Measurements from ENCODE around the gene IFNL1. TPM values are rescaled to one million over a fixed set of nuclear protein-coding genes. Genes with fewer than 3 reads are reported as not detected.
A peak's percentile ranks its signal among the peaks of the same experiment; 100 is the strongest.
"Not testable (repeated sequence)": the region's sequence is repeated elsewhere in the genome, so short reads cannot be mapped to it uniquely, and the experiment has no call there.

The IFNL1 gene
- total RNA-seq, 1 donor from 2014 or later = not detected

DNA sequence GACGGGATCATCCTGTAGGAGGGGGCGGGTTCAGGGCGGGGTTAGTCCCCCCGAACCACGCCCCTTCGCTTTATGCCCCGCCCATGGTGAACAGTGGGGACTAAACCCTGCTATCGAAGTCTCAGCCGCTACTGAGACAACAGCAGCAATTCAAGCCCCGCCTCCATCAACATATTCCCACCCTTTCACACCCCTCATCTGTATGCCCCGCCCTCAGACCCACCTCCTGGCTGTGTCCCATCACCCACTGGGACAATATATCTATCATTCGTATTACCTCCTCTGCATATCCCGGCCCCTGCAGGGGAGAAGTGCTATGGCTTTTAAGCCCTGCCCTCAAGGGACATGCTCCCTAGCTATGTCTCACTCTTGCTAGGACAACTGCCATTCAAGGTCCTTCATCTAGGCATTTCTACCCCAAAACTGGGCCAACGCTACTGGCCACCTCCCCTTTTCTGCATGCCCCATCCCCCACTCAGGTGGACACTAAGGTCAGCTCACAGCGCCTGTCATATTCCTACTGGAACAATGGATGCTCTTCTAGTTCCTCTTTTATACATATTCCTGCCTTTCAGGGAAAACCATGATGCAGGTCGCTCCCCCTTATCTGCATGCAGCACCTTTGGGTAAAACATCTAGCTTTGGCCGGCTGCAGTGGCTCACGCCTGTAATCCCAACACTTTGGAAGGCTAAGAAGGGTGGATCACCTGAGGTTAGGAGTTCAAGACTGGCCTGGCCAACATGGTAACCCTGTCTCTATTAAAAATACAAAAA, 12.5 kb downstream of the IFNL1 start:
- no peak for DNase-seq (ENCODE audit: low read depth)

DNA sequence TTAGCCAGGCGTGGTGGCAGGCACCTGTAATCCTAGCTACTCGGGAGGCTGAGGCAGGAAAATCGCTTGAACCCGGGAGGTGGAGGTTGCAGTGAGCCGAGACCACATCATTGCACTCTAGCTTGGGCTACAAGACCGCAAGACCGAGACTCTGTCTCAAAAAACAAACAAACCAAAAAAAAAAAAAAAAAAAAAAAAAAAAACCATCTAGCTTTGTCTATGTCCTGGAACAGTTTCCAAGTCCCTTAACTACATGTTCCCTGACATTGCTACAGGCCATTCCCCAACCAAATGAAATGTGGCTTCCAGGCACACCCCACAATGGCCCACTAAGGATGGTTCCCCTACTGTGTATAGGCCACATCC, 13.1 kb downstream of the IFNL1 start:
- not testable (repeated sequence) for DNase-seq (ENCODE audit: low read depth)

DNA sequence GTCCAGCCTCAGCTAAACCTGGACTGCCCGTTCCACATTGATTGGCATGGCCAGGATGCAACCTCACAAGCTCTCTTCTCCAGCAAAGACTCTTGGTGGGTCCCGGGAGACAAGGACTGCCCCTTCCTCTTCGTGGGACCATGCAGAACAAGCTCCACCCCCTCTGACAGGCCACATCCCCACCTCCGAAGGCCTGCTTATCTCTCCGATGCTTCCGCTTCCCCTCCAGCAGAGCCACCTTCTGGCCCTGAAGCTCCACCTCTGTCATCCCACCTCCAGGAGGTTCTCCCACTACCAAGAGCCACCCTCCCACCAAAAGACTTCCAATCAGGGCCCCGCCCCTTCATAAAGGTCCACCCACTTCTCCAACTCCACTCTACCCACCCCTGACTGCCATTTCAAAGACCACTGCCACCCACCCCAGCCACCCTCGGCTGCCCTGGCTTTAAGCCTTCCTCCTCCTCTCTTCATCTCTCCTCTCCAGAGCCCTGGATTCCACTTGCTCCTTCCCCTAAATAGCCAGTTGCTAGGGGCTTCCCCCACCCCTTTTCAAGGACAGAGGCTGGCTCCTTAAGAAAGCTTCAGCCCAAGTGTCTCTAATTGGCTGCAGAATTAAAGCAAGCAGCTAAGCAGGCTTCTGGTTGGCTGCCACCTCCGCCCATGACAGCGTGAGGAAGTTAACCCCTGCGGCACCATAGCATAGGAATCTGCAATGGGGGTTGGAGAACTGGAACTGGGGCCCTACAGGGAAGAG, 14.5 kb downstream of the IFNL1 start:
- DNase-seq (ENCODE audit: low read depth) = no peak

DNA sequence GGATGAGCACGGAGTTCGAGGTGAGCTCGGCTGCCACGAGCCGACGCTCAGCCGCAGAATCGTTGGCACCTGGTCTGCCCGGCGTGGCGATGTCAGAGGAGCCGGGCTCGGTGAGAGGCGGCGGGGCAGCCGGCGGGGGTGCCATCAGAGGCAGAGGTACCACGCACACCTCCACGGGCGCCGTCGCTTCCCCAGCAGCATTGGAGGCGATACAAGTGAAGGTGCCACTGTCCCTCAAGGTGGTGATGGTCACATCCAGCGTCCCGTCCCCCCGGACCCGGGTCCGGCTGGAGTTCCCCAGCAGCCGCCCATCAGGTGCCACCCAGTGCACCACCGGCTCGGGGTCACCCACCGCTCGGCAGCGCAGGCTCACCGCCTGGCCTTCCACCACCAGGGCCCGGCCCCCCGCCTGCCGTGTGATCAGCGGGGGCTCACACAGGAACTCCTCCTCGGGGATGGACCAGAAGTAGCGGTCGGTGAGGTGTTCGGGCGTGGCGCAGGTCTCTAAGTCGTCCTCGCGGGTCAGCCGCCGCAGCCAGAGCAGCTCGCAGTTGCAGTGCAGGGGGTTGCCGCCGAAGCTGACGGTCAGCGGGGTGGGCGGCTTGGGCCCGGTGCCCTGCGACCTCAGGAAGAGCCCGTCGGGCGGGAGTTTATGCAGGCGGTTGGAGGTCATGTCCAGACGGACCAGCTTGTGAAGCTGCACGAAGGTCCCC, 18.0 kb downstream of the IFNL1 start:
- no peak for DNase-seq (ENCODE audit: low read depth)

DNA sequence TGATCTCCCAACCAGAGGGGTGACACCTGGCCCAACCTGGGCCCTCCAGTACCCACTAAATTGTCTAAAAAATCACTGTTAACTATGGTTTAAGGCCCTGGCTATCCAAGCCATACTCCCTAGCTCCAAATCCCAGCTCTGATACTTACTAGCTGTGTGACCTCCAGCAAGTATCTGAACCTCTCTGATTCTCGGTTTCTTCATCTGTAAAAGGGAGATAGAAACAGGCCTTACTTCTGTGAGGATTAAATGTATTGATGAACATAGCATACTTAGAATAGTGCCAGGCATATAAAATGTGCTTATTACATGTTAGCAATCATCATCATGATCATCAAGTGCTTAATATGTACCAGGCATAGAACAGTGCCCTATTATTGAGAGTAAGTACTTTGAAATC, 19.7 kb downstream of the IFNL1 start:
- no peak for DNase-seq (ENCODE audit: low read depth)

DNA sequence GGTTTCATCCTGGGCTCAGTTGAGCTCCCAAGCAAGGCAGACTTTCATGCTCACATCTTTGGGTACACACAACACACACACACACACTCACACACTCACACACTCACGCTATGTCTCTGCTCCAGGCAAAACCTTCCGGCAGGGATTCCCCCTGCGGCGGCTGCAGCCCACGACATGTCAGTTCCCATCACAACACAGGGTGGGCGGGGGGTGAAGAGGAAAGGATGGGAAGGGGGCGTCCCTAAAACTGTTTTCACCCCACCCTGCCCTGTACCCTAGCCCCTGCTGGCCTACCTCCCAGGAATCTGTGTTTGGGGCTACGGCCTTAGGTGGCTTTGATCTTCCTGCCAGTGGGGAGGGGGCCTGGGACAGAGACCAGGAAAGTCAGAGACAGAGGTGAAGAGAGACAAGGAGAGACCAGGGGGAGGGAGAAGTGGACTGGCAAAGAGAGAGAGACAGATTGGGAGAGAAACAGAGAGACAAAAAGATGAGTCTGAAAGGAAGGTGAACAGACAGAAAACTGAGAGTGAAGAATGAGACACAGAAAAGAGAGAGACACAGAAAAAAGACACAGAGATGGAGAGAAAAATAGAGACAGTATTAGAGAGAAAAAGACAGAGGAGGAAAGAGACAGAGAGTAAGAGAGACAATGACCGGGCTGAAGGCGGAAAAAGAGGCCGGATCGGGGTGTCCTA, 20.6 kb downstream of the IFNL1 start:
- no peak for DNase-seq (ENCODE audit: low read depth)

DNA sequence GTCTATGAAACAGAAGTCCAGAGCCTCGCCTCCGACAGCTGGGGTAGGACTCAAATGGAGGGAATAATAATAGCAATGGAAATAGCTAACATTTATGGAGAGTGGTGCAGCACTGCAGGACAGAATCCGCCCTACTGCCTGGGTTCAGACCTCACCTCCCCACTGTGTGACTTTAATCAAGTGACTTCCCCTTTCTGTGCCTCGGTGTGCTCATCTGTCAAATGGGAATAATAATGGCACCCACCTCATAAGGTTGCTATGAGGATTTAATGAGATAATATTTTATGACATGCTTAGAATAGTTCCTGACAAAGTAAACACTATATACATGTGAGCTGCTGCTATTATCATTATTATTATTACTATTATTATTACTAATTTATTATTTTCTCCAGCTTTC, 21.3 kb downstream of the IFNL1 start:
- no peak for DNase-seq (ENCODE audit: low read depth)

DNA sequence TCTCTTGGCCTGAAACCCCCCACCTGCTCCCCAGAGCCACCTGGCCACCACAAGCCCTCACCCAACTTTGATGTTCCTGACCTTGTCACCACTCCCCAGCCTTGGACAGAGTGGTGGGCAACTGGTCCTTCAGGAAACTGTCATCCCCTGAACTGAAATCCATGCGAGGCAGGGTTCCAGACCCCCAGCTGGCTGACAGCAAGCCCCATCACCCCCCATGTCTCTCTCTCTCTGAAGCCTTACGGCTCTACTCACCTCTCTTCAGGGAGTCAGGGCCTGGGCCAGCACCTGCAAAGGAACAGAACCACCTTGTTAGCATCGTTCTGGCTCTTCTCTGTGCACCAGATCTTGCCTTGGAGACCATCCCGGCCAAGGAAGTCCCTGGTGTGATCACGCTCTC, 21.9 kb downstream of the IFNL1 start:
- DNase-seq (ENCODE audit: low read depth) = no peak

DNA sequence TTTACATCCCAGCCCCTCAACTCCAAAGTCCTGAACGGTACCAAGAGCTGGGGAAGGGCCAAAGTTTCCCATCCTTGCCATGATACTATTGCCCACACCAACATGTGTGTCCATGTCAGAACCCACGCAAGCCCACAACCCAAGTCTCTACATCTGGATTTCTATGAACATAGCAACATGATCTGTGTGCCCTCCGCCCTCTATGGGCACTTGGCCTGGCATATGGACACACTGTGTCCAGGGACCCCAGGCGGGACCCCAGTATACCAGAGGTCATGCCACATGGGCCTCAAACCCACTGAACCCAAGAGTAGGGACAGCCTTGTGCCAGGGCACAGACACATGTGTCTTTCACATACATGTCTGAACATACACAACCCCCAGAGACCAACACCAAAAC, 22.5 kb downstream of the IFNL1 start:
- no peak for DNase-seq (ENCODE audit: low read depth)

DNA sequence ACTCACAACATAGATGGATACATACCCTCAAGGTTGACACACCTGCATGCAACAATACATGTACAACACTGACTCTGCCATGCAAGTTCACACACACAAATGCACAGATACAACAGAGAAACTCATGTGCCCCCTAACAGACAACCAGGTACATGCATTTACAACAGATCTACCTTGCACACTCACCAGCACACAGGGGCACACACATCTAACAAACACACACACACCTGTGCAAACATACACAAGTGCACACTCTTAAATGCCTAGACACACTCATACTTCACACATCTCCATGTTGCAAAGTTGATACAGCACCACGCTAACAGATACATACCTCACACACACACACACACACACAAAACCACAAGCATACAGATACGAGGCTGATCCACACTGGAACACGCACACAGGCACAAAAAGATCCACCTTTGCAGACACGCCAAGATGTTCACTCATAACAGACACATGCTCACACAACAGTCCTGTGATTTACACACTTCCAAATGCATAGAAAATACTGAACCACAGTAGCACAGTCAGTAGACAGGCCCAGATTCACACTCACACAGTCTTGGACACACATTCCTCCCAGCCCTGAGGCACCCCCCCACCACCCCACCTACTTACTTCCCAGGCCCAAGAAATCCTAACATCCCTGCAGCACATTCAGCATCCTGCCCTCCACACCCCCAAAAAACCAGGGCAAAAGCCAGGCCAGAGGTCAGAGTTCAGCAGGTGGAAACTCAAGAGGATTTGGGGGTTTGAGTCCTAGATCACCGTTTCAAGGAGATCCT, 23.1 kb downstream of the IFNL1 start:
- DNase-seq (ENCODE audit: low read depth) = no peak

DNA sequence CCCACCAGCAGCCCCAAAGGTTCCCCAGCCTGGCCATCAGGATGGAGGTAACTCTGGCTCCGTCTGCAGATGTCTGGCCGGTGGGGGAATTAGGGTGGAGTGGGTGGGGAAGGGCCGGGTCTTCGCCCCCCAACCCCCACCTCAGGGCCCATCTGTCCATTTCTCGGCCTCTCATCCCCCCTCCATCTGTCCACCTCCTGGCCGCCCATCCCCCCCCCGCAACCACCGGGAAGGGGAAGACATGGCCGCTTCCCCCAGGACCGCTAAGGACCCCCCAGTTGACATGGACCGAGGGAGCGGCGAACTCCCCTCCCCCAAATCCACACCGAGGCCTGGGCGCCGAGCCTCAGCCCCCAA, 23.7 kb downstream of the IFNL1 start:
- DNase-seq (ENCODE audit: low read depth) = no peak

DNA sequence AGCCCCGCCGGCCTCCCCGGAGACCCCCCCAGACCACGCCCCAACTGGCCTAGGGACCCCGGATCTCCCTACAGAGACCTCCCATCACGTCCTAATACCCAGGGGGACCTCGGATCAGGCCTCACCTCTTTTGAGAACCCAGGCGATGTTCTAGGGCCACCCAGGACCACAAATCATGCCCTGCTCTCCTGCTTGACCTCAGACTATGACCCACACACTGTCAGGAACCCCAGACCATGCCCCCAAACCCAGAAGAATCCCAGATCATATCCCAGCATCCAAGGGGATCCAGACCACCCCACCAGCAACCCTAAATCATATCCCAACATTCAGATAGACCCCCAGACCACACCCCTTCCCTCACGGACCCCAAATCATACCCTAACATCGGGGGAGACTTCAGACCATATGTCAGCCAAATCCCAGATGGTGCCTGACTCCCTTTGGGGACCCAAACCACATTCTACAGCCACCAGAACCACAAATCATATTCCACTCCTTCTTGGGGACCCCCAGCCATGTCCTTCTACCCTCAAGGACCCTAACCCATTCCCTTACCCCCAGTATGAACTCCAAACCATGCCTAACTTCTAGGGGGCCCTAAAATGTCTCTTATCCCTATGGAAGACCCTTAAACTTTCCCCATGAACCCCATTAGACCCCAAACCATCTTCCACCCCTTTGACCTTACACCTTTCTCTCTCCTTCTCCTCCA, 25.1 kb downstream of the IFNL1 start:
- DNase-seq (ENCODE audit: low read depth) = no peak

DNA sequence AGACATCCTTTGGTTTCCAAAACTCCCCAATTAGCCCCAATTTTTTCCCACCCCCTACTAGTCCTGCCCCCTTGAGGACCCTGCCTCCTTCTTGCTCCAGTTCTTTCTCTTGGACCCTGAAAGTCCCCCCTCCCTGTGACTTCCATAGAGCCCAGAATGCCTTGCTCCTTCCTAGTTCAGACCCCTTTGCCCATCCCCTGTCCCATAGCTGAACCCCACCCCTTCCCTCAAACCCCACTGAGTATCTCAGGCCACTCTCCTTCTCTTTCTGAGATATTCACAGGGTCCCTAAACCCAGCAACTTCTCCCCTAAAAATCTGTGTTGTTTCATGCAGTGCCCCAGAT, 25.6 kb downstream of the IFNL1 start:
- no peak for DNase-seq (ENCODE audit: low read depth)

DNA sequence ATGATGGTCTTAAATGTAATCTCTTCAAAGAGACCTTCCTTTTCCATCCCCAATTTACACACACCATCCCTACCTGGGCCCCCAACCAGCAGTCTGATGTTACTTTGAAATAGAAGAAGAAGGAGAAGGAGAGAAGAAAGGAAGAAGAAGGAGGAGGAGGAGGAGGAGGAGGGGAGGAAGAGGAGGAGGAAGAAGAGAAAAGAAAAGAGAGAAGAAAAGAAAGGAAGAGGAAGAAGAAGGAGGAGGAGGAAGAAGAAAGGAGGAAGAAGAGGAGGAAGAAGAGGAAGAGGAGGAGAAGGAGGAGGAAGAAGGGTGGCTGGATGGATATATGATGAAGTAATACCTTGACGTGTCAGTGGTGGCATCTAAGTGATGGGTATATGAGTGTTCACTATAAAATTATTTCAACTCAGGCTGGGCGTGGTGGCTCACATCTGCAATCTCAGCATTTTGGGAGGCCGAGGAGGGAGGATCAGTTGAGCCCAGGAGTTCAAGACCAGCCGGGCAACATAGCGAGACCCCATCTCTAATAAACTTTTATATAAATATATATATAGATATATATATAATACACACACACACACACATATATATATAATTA, 28.1 kb downstream of the IFNL1 start:
- no peak for DNase-seq (ENCODE audit: low read depth)

DNA sequence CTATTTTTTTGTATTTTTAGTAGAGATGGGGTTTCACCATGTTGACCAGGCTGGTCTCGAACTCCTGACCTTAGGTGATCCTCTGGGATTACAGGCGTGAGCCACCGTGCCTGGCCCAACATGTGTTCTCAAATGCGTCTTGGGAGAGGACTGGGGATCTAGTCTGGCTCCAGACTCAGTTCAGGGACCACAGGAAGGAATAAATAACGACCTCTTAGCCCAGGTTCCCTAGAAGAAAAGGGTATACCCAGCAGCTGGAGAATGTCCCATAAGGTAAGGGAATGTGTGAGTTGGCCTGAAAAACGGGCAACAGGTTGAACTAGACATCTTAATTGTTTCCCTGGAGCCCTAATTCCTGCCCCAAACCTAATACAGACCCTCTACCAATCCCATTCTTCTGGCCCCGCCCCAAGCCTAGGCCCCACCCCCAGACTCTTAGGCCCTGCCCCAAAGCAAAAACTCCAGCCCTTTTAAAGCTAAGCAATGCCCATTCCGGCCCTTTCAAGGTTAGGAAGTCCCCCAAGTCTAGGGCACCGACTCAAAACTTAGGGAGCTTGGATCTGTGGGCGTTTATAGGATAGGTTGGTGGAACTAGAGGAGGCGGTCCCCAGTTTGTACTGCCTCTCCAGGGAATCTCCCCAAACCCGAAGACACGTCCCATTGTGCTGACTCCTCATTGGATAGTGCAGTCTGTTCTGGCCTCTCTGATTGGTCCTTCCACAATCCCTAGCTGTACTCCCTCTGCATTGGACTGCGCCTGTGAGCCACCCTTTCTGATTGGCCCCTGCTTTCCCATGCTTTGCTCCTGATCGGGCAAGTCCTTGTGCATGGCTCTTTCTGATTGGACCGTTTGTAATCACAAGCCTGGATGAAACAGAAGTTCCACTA, 29.8 kb downstream of the IFNL1 start:
- DNase-seq (ENCODE audit: low read depth) = no peak

DNA sequence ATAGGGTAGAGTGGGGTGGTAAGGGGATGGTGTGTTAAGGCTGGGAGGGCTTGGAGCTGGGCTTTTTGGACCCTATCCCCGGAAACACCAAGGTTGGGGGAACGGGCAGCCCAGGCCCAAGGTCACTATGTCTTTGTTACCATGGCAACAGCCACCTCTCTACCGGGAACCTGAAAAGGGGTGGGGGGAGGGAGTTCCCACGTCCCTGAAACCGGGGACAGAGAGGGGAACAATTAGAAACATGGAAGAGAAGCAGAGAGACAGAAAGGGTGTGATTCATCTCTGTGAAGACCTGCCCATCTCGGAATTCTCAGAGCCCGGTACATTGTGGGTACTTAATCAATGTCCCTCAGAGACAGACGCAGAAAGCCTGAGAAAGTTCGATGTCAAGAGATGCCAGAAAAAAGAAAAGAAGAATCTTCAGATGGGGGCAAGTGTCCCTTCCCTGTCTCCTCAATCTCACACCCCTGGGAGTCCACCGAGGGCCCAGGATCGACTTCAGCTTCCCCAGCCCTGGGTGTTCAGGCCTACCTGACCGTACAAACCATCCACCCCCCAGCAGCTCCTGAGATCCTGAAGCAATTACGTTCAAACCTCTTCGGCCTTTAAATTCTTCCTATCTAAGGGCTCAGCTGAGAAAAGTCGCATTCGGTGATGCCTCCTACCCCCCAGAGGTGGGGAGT, 31.3 kb downstream of the IFNL1 start:
- DNase-seq (ENCODE audit: low read depth) = no peak

DNA sequence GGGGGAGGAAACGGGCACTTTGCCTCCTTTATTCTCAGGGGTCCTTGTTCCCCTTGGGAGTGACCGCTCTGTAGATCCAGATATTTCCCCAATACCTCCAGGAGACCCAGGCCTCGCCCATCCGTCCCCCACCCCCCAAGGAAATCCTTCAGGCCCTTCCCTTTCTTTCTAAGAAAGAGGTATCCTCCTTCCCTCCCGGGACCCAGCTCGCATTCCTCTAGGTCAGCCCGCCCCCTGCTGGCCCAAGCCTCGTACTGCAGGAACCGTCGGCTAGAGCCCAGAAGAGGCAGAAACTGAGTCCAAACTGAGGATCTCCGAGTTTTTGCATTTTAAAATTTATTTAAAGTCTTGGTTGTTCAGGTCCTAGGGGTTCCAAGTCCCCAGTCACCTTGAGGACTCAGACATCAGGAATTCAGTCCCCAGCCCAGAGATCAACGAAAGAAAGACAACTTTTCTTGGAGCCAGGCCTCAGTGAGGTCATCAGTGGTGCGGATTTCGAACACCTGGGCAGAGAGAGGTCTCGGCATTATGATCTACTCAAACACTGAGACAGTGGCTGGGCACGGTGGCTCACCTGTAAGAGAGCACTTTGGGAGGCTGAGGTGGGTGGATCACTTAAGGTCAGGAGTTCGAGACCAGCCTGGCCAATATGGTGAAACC, 32.0 kb downstream of the IFNL1 start:
- DNase-seq (ENCODE audit: low read depth) = peak; percentile 80

DNA sequence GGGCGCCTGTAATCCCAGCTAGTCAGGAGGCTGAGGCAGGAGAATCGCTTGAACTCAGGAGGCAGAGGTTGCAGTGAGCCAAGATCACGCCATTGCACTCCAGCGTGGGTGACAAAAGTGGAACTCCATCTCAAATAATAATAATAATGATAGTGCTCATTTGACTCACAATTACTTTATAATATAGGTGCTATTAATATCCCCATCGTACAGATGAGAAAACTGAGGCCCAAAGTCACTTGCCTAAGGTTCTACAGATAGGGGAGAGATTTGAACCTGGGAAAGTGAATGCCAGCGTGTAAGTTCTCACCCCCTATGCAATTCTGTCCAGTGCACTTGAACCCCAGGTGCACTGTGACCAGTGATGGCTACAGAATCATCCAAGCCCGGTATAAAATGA, 33.7 kb downstream of the IFNL1 start:
- DNase-seq (ENCODE audit: low read depth) = no peak
